ENCODE data around the gene COPS2.
A peak's percentile ranks its signal among the peaks of the same experiment; 100 is the strongest.

COPS2 gene

DNA sequence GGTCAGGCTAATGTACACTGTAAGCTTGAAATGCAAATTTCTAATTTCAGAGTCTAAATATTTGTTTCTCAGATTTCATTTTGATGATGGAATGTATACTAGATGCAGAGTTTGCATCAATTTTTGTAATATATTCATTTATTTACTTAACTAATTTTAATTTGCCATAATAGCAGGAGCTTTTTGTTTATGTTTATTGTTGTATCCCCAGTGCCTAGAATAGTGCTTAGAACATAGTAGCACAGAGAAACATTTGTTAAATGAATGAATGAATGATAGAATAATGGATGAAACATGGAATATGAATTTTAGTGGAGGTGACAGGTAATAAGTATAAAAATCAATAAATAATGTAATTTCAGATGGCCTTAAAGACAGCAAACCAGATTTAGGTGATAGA, 9.5 kb upstream of the COPS2 start:
- DNase-seq (ENCODE audit: extremely low spot score, insufficient read length, low read depth) (no peak), FAIRE-seq (no peak)

DNA sequence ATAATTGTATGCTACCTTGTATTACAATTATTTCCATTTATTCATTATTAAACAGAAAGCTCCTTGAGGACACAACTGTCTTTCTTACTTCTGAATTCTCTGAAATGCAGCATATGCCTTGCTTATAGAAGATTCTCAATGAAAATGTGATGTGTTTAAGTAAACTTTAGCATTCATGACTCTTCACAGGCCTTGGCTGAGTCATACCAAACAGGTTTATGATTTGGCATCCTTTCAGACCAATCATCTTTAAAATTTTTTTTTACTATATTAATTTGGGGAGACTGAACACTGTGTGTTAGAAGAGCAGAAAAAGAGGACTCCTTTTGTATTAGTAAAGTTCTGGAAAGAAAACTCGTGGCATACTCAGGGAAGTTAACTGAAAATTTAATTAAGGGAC, 8.3 kb upstream of the COPS2 start:
- DNase-seq (ENCODE audit: extremely low spot score, insufficient read length, low read depth) = no peak
- FAIRE-seq = no peak

DNA sequence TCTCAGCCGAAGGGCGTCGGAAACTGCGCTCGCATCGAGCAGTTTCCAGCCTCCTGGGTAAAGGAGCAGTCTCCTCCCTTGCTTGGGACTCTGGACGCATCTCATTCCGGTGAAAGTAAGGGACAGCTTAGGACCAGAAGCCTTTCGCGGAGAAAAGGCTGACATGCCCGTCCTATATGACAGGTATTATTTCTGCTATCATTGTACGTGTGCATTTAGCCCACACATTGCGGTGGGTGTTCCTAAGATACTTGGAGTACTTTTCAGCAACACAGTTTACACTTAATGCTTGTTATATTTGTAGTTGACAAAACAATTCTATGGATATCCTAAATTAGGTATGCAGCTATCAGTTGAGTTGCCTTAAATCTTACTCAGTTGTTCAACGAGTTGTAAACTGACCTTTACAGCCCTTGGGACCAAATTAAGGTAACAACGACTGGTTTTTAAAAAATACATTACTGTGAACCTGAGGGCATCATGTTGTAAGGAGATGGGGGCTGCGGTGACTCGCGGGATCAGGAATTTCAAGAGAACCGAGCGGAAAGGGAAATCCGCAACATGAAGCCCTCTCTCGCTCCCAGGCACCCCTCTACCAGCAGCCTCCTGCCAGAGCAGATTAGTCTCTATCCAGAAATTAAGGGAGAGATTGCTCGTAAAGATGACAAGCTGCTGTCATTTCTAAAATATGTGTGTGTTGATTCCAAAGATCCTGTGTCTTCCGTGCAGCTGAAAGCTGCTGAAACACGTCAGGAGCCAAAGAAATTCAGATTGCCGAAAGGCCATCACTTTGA, 632 bp upstream of the COPS2 start:
- DNase-seq (ENCODE audit: extremely low spot score, insufficient read length, low read depth) (no peak), FAIRE-seq (no peak)

DNA sequence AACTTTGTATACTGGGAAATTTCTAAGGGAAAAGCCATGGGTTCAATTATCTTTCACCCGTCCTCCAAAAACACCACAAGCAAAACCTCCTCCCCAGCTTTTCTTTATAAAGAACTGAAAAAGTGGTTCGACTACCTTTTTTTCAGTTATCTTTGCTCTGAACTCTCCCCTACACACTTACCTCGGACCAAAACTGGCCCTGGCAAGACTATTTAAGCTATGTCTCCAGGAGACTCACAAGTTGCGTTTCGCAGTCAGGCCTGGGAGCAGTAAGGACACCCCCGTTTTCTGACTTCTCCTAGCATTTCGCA, 645 bp downstream of the COPS2 start:
- FAIRE-seq (no peak), DNase-seq (ENCODE audit: extremely low spot score, insufficient read length, low read depth) (no peak)

DNA sequence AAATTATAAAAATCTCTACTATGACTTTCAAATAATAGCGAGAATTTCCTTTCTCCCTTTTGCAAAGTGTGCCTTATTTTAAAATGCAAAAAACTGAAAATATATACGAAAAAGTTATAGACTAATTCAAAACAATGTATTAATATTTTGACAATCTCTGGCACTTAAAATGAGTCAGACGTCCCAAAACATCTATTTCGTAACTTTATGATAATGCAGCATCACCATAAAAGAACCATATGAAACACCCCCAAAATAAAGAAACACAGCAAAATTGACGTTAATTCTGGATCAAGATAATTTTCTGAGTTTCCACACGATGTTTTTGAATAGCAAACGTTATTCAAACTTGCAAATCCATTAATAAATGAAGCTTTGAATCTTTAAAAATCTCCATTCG, 1.0 kb downstream of the COPS2 start:
- FAIRE-seq = no peak

DNA sequence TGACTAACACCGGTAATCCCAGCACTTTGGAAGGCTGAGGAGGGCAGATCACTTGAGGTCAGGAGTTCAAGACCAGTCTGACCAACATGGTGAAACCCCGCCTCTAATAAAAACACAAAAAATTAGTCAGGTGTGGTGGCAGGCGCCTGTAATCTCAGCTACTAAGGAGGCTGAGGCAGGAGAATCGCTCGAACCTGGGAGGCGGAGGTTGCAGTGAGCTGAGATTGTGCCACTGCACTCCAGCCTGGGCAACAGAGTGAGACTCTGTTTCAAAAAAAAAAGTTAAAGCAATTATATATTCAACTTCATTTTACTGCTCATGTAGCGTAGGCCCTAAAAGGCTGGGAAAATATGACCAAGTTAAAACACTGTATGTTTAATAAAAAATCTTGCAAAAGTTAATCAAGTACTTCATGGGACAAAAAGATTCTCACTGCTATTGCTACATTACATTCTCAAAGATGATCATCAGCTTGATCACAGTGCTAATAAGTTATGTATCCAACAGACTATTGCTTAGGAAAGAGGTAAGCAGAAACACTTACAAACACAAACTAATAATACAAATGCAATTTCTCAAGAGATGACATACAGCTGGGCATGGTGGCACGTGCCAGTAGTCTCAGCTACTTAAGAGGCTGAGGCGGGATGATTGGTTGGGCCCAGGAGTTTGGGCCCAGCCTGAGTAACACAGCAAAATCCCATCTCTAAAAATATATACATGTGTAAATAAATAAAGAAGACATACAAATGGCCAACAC, 2.7 kb downstream of the COPS2 start:
- FAIRE-seq (no peak), DNase-seq (ENCODE audit: extremely low spot score, insufficient read length, low read depth) (no peak)

More for the DNA sequence above, 1.0 kb downstream of the COPS2 start:
- DNase-seq (ENCODE audit: extremely low spot score, insufficient read length, low read depth) = no peak

DNA sequence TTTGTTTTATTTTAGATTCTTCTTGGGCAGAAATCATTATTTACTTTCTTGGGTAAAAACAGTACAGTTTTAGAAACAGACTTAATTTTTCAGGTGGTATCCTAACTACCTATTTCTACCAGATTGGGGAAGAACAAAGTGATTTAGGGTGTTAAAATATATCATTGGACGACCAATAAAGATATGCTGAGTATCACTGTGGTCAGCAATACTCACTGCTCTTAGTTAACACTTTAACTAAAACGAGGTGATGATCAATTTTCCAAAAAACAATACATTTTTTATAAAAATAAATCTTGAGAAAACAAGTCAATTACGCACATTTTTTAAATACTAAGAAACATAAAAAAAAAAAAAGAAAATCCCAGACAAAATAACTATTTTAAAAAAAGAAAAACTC, 3.6 kb downstream of the COPS2 start:
- DNase-seq (ENCODE audit: extremely low spot score, insufficient read length, low read depth) (no peak), FAIRE-seq (no peak)

DNA sequence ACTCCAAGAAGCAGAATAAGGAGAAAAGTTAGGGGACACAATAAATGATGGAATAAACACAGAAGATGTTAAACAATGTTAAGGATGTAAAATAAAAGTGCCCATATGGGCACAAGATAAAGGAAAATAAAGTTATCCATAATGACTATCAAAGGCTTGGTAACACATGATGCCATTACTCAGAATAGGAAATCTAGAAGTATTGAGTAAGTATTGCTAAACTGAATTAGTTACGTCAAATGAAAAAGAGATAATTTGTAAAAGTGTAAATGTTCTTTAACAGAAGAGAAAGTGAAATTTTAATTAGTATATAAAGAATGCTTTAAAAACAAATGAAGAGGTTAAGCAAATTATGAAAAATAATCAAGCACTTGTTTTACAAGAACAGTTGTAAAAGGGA, 6.7 kb downstream of the COPS2 start:
- no peak for FAIRE-seq
- no peak for DNase-seq (ENCODE audit: extremely low spot score, insufficient read length, low read depth)

DNA sequence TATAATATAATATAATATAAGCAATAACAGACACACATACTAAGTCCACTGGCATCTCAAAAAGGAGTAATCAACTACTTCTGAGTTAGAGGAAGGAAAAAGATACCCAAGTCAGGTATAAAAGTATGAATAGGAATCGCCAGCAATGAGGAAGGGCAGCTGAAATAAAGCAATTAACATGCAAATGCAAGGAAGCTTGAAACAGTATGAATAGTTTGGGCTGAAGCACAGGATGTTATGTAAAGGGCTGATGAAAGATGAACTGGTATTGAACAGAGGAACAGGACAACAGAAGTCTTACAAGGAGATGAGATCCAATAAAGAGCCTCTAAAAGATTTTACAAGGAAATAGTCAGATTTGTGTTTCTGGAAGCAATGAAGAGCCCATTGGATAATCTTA, 7.1 kb downstream of the COPS2 start:
- no peak for FAIRE-seq

DNA sequence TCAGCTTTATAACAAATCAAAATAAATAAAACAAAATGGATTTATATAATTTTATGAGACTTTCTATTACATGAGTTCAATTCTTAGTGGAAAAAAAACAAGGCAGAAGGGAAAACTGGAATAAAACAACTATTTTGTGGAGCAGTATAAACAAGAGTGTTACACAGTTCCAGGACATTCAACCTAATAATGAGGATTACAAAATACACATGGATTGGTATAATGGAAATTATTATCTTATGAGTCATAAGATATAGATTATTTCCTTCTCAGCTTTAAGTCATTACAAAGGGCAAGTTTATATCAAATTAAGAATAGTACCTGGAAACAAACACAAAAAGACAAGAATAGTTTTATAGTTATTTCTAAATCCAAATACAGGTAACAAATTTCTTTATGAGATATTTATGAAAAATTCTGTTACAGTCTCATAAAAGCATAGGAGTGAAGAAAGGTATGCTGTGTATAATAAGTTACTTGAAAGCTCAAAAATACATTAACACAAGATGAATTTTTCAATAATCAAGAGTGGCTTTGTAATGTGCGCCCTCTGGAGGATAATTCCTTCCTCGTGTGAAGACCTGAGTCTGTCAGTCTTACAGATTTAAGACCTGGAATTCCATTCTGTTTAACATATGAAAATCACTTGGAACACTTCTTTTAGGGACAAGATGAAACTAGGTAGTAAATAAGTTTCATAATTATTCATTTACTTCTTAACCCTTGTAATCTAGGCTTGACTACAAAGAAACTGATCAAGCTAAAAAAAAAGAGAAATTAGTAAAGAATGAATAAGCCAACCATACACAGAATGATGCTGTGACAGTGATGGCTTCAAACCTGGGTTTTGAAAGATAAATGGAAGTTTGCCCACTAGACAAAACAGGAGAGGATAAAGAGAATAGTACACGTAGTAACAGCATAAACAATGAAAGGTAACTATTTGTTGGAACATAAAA, 9.5 kb downstream of the COPS2 start:
- DNase-seq (ENCODE audit: extremely low spot score, insufficient read length, low read depth) (no peak), FAIRE-seq (peak; percentile 65)

More for the DNA sequence above, 7.1 kb downstream of the COPS2 start:
- no peak for DNase-seq (ENCODE audit: extremely low spot score, insufficient read length, low read depth)

DNA sequence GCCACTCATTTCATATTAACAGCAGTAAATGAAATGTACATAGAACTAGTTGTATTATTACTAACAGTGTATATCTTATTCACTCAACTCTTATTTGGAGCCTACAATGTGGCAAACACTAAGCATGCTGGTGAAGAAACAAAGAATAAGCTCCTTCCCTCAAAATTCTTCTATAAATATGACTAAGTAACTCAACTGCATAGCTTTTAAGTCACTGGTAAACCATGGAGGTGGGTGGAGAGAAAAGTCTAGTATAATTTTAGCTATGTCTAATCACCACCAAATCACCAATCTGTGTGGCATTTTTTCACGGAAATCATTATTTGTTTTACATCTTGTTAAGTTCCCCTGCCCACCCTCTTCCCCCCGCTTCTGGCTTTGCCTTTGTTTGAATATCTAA, 17.5 kb downstream of the COPS2 start:
- DNase-seq (ENCODE audit: extremely low spot score, insufficient read length, low read depth) (no peak), FAIRE-seq (no peak)

DNA sequence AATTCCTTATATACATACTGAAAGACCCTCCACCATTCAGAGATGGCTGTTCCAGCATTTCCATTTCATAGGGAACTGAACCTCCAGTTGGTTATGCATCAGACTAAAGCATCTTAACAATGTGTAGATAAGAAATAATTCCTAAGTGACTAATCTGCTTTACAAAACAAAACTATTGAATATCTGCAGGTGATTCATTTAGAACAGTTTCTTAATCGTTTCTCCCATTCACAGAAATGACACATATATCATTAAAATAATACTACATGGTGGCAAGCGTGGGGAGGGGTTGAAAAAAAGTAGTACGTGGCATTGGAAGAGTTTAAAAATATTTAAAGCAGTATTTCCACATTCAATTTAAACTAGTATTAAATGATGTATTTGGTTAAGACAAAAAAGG, 19.5 kb downstream of the COPS2 start:
- FAIRE-seq = no peak

DNA sequence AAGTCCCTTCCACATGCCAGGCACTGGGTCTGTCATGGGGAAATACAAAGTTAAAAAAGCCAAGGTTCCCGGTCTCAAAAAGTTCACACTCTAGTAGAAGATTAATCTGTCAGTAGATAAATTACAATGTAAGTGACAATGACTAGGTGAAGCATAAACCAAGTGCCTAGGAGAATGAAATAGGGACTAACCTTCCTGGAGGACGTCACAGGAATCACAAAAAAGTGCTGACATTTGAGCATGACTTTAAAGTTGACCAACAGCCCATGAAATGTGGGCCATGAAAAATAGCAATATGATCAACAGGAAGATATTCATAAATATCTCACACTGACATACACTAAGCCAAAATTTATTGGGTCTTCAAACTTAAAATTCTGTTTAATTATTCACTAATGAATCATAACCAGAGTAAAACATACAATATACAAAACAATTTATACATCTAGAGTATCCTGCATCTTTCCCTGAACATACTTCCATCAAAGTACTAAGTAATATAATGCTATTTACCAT, 20.0 kb downstream of the COPS2 start:
- DNase-seq (ENCODE audit: extremely low spot score, insufficient read length, low read depth) (no peak), FAIRE-seq (peak; percentile 88)

More for the DNA sequence above, 19.5 kb downstream of the COPS2 start:
- DNase-seq (ENCODE audit: extremely low spot score, insufficient read length, low read depth) = no peak

DNA sequence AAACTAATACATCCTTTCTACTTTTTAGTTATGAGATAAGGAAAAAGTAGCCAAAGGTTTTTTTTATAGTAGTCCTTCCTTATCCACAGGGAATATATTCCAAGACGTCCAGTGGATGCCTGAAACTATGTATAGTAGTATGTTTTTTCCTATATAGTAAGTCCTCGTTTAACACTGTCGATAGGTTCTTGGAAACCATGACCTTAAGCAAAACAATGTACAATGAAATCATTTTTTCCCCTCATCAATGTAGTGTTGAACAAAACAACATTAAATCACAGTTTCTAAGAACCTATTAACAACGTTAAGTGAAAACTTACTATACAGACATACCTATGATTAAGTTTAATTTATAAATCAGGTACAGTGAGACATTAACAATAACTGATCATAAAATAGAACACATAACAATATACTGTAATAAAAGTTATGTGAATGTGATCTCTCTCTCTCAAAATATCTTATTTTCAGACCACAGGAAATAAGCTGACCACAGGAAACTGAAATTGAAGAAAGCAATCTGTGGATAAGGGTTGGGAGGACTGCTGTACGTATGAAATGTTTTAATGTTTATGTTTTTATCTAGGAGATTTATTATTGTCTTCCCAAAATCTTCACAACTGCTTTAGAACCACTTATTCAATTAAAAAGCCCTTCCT, 20.6 kb downstream of the COPS2 start:
- peak; percentile 59 for FAIRE-seq
- no peak for DNase-seq (ENCODE audit: extremely low spot score, insufficient read length, low read depth)

DNA sequence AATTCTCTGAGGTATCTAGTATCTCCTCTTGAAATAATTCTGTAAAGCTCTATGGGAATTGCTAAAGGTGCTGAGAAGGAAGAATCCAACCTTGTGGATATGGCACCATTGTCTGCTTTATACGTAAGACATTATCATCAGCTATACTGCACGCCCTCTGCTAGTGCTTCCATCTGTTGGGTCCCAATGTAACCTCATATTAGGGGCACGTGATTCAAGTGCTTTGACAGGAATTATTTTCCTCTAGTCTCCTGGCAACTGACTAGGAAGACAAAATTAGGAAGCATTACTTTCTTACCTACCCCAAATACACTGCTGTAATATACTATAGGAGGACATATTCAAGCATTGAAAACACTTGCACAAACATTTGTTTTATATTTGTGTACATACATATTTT, 24.0 kb downstream of the COPS2 start:
- FAIRE-seq = no peak
- no peak for DNase-seq (ENCODE audit: extremely low spot score, insufficient read length, low read depth)

DNA sequence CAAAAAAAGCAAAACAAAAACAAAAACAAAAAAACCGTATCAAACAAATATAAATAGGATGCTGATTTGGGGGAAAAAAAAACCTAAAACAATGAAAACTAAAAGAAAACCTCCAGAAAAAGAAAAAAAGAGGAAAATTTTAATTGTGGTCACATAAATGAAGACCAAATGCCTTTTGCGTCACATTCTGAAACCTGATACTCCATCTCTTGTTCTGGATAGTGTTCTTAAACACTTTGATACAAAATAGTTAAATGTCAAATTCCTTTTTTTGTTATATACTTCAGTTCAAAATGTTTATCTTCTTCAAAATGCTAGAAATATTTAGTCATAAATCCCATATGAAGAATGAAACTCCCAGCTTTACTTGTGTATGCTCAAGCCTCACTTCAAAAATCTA, 31.0 kb downstream of the COPS2 start:
- no peak for FAIRE-seq
- no peak for DNase-seq (ENCODE audit: extremely low spot score, insufficient read length, low read depth)

DNA sequence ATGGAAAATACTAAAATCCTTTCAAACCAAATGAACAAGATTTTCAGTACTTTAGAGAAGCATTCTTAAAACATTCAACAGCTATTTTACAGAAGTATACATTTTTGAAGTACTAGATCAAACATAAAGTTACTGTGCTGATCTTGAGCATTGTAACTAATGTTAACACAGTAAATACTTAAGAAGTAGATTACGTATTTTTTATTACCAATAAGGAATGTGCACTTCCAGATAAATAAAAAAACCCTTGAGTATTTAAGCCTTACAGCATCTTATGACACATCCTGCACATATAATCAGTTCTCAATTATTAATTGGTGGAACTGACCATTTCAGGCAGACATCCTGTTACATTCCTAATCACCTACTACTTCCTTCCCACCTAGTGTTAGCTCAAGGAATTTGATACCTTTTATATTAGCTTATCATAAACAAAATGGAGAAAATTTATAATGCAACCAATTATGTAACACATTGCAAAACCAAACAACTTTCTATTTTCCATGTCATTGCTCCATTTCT, 32.8 kb downstream of the COPS2 start:
- FAIRE-seq (no peak), DNase-seq (ENCODE audit: extremely low spot score, insufficient read length, low read depth) (no peak)

DNA sequence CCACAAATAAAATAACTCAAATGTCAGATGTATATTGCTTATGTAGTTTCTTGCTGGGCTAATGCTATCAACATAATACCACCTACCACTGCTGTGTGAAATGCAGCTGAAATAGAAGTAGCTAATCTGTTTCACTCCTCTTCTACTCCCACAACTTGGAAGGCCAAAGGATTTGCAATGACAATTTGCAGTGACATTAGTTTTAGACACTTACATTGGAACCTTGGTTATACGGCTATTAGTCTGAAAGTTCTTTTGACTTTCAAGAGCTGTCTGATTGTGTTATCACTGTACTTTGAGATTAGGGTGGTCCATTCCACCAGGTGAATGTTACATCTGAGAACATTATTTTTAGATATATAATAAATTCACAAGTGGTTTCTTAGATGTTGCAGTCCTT, 33.5 kb downstream of the COPS2 start:
- DNase-seq (ENCODE audit: extremely low spot score, insufficient read length, low read depth) = no peak
- FAIRE-seq = no peak

DNA sequence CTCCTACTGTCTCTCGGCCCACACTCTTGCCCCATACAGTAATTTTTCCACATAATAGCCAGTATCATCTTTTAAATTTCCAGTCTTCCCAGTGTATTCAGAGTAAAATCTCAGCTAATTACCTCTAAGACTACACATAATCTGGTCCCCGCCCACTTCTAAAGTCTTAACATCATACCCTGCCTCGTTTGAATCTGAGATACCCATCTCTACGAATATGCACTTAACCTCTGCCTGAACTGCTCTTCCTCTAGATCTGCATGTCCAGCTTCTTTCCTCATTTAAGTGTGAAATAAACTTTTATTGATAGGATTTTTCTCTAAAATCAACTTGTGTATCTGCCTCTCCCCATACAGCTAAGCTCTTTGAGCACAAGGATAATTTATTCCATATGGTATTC, 34.6 kb downstream of the COPS2 start:
- no peak for DNase-seq (ENCODE audit: extremely low spot score, insufficient read length, low read depth)
- no peak for FAIRE-seq
